WTC11 (cell line): ENCODE data around the gene CENPF. TPM values are rescaled to one million over a fixed set of nuclear protein-coding genes. Genes with fewer than 3 reads are reported as not detected.

ENCODE experiments used
- ATAC-seq: fragments of 200-7000 bp; cut with Tn5 transposase; 2 replicates; pipeline ENCODE4 v1.10.0; 2021; ENCODE audit warnings: mild to moderate bottlenecking, moderate library complexity
- CTCF ChIA-PET: fragments of 300-600 bp; sonication (Branson Sonifier 250); formaldehyde crosslinking; loops from one replicate; lab custom pipeline; 2021; ENCODE audit warnings: antibody characterized with exemption; lab: Charles Lee
- POLR2A ChIA-PET: fragments of 350-600 bp; sonication (Branson Sonifier 250); formaldehyde crosslinking; loops from one replicate; lab custom pipeline; 2021; ENCODE audit warnings: antibody characterized with exemption; lab: Charles Lee
- DNase-seq: peaks from one replicate; pipeline ENCODE4 v3.0.0; 2021; ENCODE audit warnings: low spot score
- H3K27ac Mint-ChIP-seq: 2 replicates; pipeline ENCODE4 v1.8.0; 2021; ENCODE audit warnings: mixed read lengths
- H3K27me3 Mint-ChIP-seq: 2 replicates; pipeline ENCODE4 v1.8.0; 2021; ENCODE audit warnings: low read depth, mild to moderate bottlenecking, moderate library complexity, mixed read lengths
- H3K36me3 Mint-ChIP-seq: 2 replicates; pipeline ENCODE4 v1.8.0; 2021; ENCODE audit warnings: mixed read lengths
- H3K4me1 Mint-ChIP-seq: 2 replicates; pipeline ENCODE4 v1.8.0; 2022; ENCODE audit warnings: mixed read lengths
- H3K4me3 Mint-ChIP-seq: 2 replicates; pipeline ENCODE4 v1.8.0; 2021; ENCODE audit warnings: mild to moderate bottlenecking, moderate library complexity, mixed read lengths
- H3K9me3 Mint-ChIP-seq: 2 replicates; pipeline ENCODE4 v1.8.0; 2021; ENCODE audit warnings: mixed read lengths
- AFF4 ChIP-seq: sonication (generic); formaldehyde crosslinking; IDR thresholded peaks from 2 replicates; pipeline ENCODE4 v1.8.1; 2023; ENCODE audit warnings: mild to moderate bottlenecking, missing genetic modification reagents, borderline replicate concordance
- ATF1 ChIP-seq: sonication (generic); formaldehyde crosslinking; IDR thresholded peaks from 2 replicates; pipeline ENCODE4 v1.8.1; 2023; ENCODE audit warnings: mild to moderate bottlenecking, moderate library complexity, missing genetic modification reagents
- ELF4 ChIP-seq: sonication (generic); formaldehyde crosslinking; IDR thresholded peaks from 2 replicates; pipeline ENCODE4 v1.8.1; 2022; ENCODE audit warnings: low read depth, mild to moderate bottlenecking, moderate library complexity, missing genetic modification reagents
- EMX1 ChIP-seq: fragments of 250-450 bp; sonication (Bioruptor Pico); IDR thresholded peaks from 2 replicates; pipeline ENCODE4 v1.8.0; 2021; ENCODE audit warnings: mild to moderate bottlenecking
- HMGXB4 ChIP-seq: sonication (generic); formaldehyde crosslinking; IDR thresholded peaks from 2 replicates; pipeline ENCODE4 v1.8.1; 2023; ENCODE audit warnings: mild to moderate bottlenecking, moderate library complexity, missing genetic modification reagents
- NR1H2 ChIP-seq: sonication (generic); formaldehyde crosslinking; IDR thresholded peaks from 2 replicates; pipeline ENCODE4 v1.9.0; 2021; ENCODE audit warnings: mild to moderate bottlenecking, moderate library complexity, missing genetic modification reagents
- OVOL2 ChIP-seq: fragments of 250-450 bp; sonication (Bioruptor Pico); IDR thresholded peaks from 2 replicates; pipeline ENCODE4 v1.9.0; 2021; ENCODE audit warnings: mild to moderate bottlenecking, borderline replicate concordance
- RELA ChIP-seq: sonication (generic); formaldehyde crosslinking; IDR thresholded peaks from 2 replicates; pipeline ENCODE4 v1.8.1; 2022; ENCODE audit warnings: missing genetic modification reagents, mild to moderate bottlenecking, borderline replicate concordance
- TEAD4 ChIP-seq: sonication (generic); formaldehyde crosslinking; IDR thresholded peaks from 2 replicates; pipeline ENCODE4 v1.8.0; 2022; ENCODE audit warnings: mild to moderate bottlenecking, missing genetic modification reagents
- ZBTB21 ChIP-seq: sonication (generic); formaldehyde crosslinking; IDR thresholded peaks from 2 replicates; pipeline ENCODE4 v1.8.1; 2023; ENCODE audit warnings: mild to moderate bottlenecking, missing genetic modification reagents, borderline replicate concordance
- ZNF138 ChIP-seq: sonication (generic); formaldehyde crosslinking; conservative IDR thresholded peaks from 2 replicates; pipeline ENCODE4 v1.8.1; 2022; ENCODE audit warnings: mild to moderate bottlenecking, moderate library complexity, missing genetic modification reagents
- ZNF263 ChIP-seq: sonication (generic); formaldehyde crosslinking; IDR thresholded peaks from 2 replicates; pipeline ENCODE4 v1.8.1; 2022; ENCODE audit warnings: low read depth, mild to moderate bottlenecking, moderate library complexity, missing genetic modification reagents
- ZNF317 ChIP-seq: sonication (generic); formaldehyde crosslinking; IDR thresholded peaks from 2 replicates; pipeline ENCODE4 v1.8.1; 2023; ENCODE audit warnings: low read depth, mild to moderate bottlenecking, moderate library complexity, missing genetic modification reagents, borderline replicate concordance
- ZNF396 ChIP-seq: fragments of 250-450 bp; sonication (Bioruptor Pico); IDR thresholded peaks from 2 replicates; pipeline ENCODE4 v1.8.0; 2021; ENCODE audit warnings: mild to moderate bottlenecking, moderate library complexity, borderline replicate concordance
- ZNF423 ChIP-seq: fragments of 250-450 bp; sonication (Bioruptor Pico); IDR thresholded peaks from 2 replicates; pipeline ENCODE4 v2.1.2; 2022; ENCODE audit warnings: mild to moderate bottlenecking, moderate library complexity
- total RNA-seq: library from RNA; stranded (reverse); gene quantifications from 3 replicates; pipeline ENCODE4 v1.2.3, GENCODE V29; 2021
- TF ChIP-seq, protein P1 (sequence below): sonication (generic); formaldehyde crosslinking; IDR thresholded peaks from 2 replicates; pipeline ENCODE4 v1.8.1; 2023; ENCODE audit warnings: mild to moderate bottlenecking, missing genetic modification reagents, moderate library complexity
- TF ChIP-seq, protein P2 (sequence below): fragments of 250-450 bp; sonication (Bioruptor Pico); IDR thresholded peaks from 2 replicates; pipeline ENCODE4 v2.1.2; 2022; ENCODE audit warnings: mild to moderate bottlenecking, moderate library complexity
- TF ChIP-seq, protein P3 (sequence below): sonication (generic); formaldehyde crosslinking; IDR thresholded peaks from 2 replicates; pipeline ENCODE4 v1.8.0; 2022; ENCODE audit warnings: mild to moderate bottlenecking, missing genetic modification reagents
- TF ChIP-seq, protein P4 (sequence below): fragments of 250-450 bp; sonication (Bioruptor Pico); IDR thresholded peaks from 2 replicates; pipeline ENCODE4 v1.9.0; 2021; ENCODE audit warnings: mild to moderate bottlenecking
- TF ChIP-seq, protein P5 (sequence below): sonication (generic); formaldehyde crosslinking; IDR thresholded peaks from 2 replicates; pipeline ENCODE4 v1.8.0; 2023; ENCODE audit warnings: missing genetic modification reagents

The CENPF gene
- total RNA-seq, 1 experiment from 2014 or later = 166 TPM

DNA sequence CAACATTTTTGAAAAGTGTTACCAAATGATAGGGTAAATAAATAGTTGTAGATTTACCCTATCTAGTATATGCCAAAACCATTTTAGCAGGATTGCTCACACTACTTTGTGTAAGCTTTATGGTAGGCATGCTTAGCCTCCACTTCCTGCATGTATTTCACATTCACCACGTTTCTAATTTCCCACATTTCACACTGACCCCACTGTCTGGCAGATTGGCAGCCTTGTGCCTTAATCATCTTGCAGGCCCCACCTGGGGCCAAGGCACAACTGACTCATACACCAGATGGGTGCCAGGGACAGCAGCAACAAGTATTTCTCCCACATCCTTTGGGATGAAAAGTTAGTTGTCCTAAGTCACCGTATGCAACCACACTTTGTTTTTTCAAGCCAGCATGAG lies 21.2 kb upstream of the CENPF start:
- Mint-ChIP-seq H3K4me1 (peaks cover 18% of the 10 kb centered on the region), H3K27ac (peak overlapping the region; percentile 21; the same call in 1 of the 2 replicates), H3K27me3 (no peaks in the 10 kb centered on the region), H3K36me3 (peaks cover 13% of the 10 kb centered on the region), H3K4me3 (no peak overlapping the region), H3K9me3 (peaks cover 14% of the 10 kb centered on the region)
- ChIA-PET CTCF (interaction anchor here (0.8 to 8.8 kb wide), 5 partner anchors 11 to 320 kb away, joined by 3 to 122 read pairs (median 14); partner anchors contain the start of gene PTPN14), POLR2A (interaction anchor here (0.7 to 2.2 kb wide), 2 partner anchors 30 to 250 kb away, joined by 3 to 13 read pairs; partner anchors contain the start of gene PTPN14)
- DNase-seq (no peak), ATAC-seq (peak; percentile 13)
- no peak for TF ChIP-seq ZNF317 (CRISPR knock-in tag)
- TF ChIP-seq, all 79 proteins: peak for 0

- H3K27ac Mint-ChIP-seq = peak overlapping the region; percentile 16; the same call in 1 of the 2 replicates
- H3K36me3 Mint-ChIP-seq = peaks cover 8% of the 10 kb centered on the region
- POLR2A ChIA-PET = interaction anchor here (0.5 to 2.2 kb wide), 2 partner anchors 30 to 960 kb away, joined by 3 to 13 read pairs; partner anchors contain the start of gene PTPN14
- H3K9me3 Mint-ChIP-seq = peaks cover 8% of the 10 kb centered on the region
- H3K4me3 Mint-ChIP-seq = no peak overlapping the region
- peaks cover 18% of the 10 kb centered on the region for H3K4me1 Mint-ChIP-seq
- ATAC-seq (peak; percentile 93), DNase-seq (no peak)
- CTCF ChIA-PET = interaction anchor here (0.8 to 8.8 kb wide), 7 partner anchors 10 to 320 kb away, joined by 3 to 122 read pairs (median 4); partner anchors contain the start of gene PTPN14
- no peaks in the 10 kb centered on the region for H3K27me3 Mint-ChIP-seq
- TF ChIP-seq, protein P1, sequence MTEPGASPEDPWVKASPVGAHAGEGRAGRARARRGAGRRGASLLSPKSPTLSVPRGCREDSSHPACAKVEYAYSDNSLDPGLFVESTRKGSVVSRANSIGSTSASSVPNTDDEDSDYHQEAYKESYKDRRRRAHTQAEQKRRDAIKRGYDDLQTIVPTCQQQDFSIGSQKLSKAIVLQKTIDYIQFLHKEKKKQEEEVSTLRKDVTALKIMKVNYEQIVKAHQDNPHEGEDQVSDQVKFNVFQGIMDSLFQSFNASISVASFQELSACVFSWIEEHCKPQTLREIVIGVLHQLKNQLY (CRISPR knock-in tag) = no peak
- TF ChIP-seq ELF4 (CRISPR knock-in tag) (no peak), ZBTB21 (CRISPR knock-in tag) (no peak), AFF4 (CRISPR knock-in tag) (no peak), ZNF396 (CRISPR knock-in tag) (no peak), ATF1 (CRISPR knock-in tag) (no peak), NR1H2 (CRISPR knock-in tag) (no peak), TEAD4 (CRISPR knock-in tag) (no peak), EMX1 (CRISPR knock-in tag) (no peak), ZNF423 (no peak), ZNF263 (CRISPR knock-in tag) (no peak), HMGXB4 (CRISPR knock-in tag) (no peak), ZNF138 (CRISPR knock-in tag) (no peak), RELA (CRISPR knock-in tag) (no peak), OVOL2 (CRISPR knock-in tag) (no peak)
- TF ChIP-seq, protein P2, sequence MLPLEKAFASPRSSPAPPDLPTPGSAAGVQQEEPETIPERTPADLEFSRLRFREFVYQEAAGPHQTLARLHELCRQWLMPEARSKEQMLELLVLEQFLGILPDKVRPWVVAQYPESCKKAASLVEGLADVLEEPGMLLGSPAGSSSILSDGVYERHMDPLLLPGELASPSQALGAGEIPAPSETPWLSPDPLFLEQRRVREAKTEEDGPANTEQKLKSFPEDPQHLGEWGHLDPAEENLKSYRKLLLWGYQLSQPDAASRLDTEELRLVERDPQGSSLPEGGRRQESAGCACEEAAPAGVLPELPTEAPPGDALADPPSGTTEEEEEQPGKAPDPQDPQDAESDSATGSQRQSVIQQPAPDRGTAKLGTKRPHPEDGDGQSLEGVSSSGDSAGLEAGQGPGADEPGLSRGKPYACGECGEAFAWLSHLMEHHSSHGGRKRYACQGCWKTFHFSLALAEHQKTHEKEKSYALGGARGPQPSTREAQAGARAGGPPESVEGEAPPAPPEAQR (CRISPR knock-in tag) = no peak
- TF ChIP-seq, protein P3, sequence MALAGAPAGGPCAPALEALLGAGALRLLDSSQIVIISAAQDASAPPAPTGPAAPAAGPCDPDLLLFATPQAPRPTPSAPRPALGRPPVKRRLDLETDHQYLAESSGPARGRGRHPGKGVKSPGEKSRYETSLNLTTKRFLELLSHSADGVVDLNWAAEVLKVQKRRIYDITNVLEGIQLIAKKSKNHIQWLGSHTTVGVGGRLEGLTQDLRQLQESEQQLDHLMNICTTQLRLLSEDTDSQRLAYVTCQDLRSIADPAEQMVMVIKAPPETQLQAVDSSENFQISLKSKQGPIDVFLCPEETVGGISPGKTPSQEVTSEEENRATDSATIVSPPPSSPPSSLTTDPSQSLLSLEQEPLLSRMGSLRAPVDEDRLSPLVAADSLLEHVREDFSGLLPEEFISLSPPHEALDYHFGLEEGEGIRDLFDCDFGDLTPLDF (CRISPR knock-in tag) = no peak
- TF ChIP-seq, protein P4, sequence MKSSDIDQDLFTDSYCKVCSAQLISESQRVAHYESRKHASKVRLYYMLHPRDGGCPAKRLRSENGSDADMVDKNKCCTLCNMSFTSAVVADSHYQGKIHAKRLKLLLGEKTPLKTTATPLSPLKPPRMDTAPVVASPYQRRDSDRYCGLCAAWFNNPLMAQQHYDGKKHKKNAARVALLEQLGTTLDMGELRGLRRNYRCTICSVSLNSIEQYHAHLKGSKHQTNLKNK = no peak
- TF ChIP-seq, protein P5, sequence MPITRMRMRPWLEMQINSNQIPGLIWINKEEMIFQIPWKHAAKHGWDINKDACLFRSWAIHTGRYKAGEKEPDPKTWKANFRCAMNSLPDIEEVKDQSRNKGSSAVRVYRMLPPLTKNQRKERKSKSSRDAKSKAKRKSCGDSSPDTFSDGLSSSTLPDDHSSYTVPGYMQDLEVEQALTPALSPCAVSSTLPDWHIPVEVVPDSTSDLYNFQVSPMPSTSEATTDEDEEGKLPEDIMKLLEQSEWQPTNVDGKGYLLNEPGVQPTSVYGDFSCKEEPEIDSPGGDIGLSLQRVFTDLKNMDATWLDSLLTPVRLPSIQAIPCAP (CRISPR knock-in tag) = no peak
Measured at GRCh38 chr1:214582289-214582891, 20.6 kb upstream of the CENPF start.
